ENCODE measurements around the gene USP24. TPM values are rescaled to one million over a fixed set of nuclear protein-coding genes. Genes with fewer than 3 reads are reported as not detected.

The USP24 gene
- total RNA-seq, 1 experiment from 2014 or later, result 35.3 TPM

- H2BK20ac ChIP-seq (ENCODE audit: low read depth, low read length, poor library complexity, severe bottlenecking), result no peak overlapping the region
- H3K23ac ChIP-seq (ENCODE audit: insufficient read length, low read depth, low read length), result no peak overlapping the region
- no peaks in the 10 kb centered on the region for H3K9me3 ChIP-seq (ENCODE audit: control insufficient read depth, low read depth, low read length)
- Mint-ChIP-seq H3K36me3 (ENCODE audit: insufficient read depth in 1 of 3, low read depth in 3 of 3) (peaks cover 0 to 3% (median 0%) of the 10 kb centered on the region in 3 experiments; a peak in 1 of 7 replicates), H3K27me3 (ENCODE audit: low read depth) (peaks cover 6% of the 10 kb centered on the region), H3K4me3 (peak overlapping the region; percentile 81 to 92), H3K27ac (peak overlapping the region in 2 of 3 experiments; percentile 14 to 96; a peak in 4 of 7 replicates), H3K9me3 (no peaks in the 10 kb centered on the region; a peak in 2 of 5 replicates), H3K4me1 (peaks cover 57 to 62% of the 10 kb centered on the region in 2 experiments)
- H2AFZ ChIP-seq (ENCODE audit: low read length), result no peak overlapping the region
- H3K4me2 ChIP-seq (ENCODE audit: insufficient read depth, insufficient read length, low read length), result peak overlapping the region; percentile 82
- no peak overlapping the region for H2BK120ac ChIP-seq (ENCODE audit: low read depth, low read length, poor library complexity, severe bottlenecking)
- no peaks in the 10 kb centered on the region for H3K27me3 ChIP-seq (ENCODE audit: insufficient read depth, low read length)
- H3K9ac ChIP-seq (ENCODE audit: extremely low read depth, insufficient read length, low read length), result no peak overlapping the region
- H3K4ac ChIP-seq (ENCODE audit: low read depth, low read length), result no peak overlapping the region
- no peak overlapping the region for H3K27ac ChIP-seq (ENCODE audit: insufficient read length, low read depth, low read length)
- H3K79me2 ChIP-seq (ENCODE audit: insufficient read depth, low read length), result peaks cover 8% of the 10 kb centered on the region; the same call in 1 of the 2 replicates
- H4K8ac ChIP-seq (replicated peaks; ENCODE audit: insufficient read length, low read depth, low read length), result no peak overlapping the region
- H3T11ph ChIP-seq (ENCODE audit: low read length), result no peak overlapping the region
- no peak for DNase-seq
- no peaks in the 10 kb centered on the region for H4K20me1 ChIP-seq (ENCODE audit: control insufficient read depth, insufficient read depth, insufficient read length)
- H2BK5ac ChIP-seq (ENCODE audit: insufficient read length, low read length), result no peak overlapping the region
- H3K56ac ChIP-seq (ENCODE audit: insufficient read length, low read depth, low read length), result no peak overlapping the region
- WGBS (ENCODE audit: extremely low coverage, insufficient read length, low lambda C conversion rate), result no CpG with 5 or more reads among the region's 10 CpGs
- H3K23me2 ChIP-seq (ENCODE audit: insufficient read length, low read depth, low read length, poor library complexity, severe bottlenecking), result peaks cover 15% of the 10 kb centered on the region
- no peak overlapping the region for H4K5ac ChIP-seq (ENCODE audit: insufficient read length, low read depth, low read length)
- no peak overlapping the region for H4K91ac ChIP-seq (ENCODE audit: insufficient read length, low read depth, low read length)
- no peak overlapping the region for H2BK15ac ChIP-seq (ENCODE audit: low read depth, low read length)
- no peak overlapping the region for H3K18ac ChIP-seq (ENCODE audit: insufficient read length, low read depth, low read length)
- peaks cover 6% of the 10 kb centered on the region for H3K79me1 ChIP-seq (ENCODE audit: insufficient read depth, low read depth, low read length, poor library complexity, severe bottlenecking)
- no peak for TF ChIP-seq CTCF (conservative IDR thresholded peaks at IDR 0.05)
- H2AK5ac ChIP-seq (ENCODE audit: insufficient read length, low read length), result no peak overlapping the region
- no peak overlapping the region for H3K14ac ChIP-seq (ENCODE audit: insufficient read depth, low read length)
- no peaks in the 10 kb centered on the region for H3K4me1 ChIP-seq (ENCODE audit: insufficient read depth, low read length)
- H2BK12ac ChIP-seq (ENCODE audit: insufficient read length, low read depth, low read length), result no peak overlapping the region
Observed at GRCh38 chr1:55213151-55213884, 1.8 kb downstream of the USP24 start.

All from H9 (cell line).